Naive thymus-derived CD4-positive, alpha-beta T cell (primary cell): ENCODE data around the gene SPINT3. TPM values are rescaled to one million over a fixed set of nuclear protein-coding genes. Genes with fewer than 3 reads are reported as not detected.

Source experiments
- ATAC-seq: fragments of 150-1000 bp; cut with Tn5 transposase; 2 replicates; pipeline ENCODE4 v1.10.0; 2021; ENCODE audit warnings: mild to moderate bottlenecking, moderate library complexity
- CTCF ChIA-PET: fragments of 350-600 bp; sonication (Branson Sonifier 250); formaldehyde crosslinking; loops from one replicate; lab custom pipeline; 2021; ENCODE audit warnings: antibody characterized with exemption; lab: Charles Lee
- POLR2A ChIA-PET: fragments of 350-600 bp; sonication (Branson Sonifier 250); formaldehyde crosslinking; loops from one replicate; lab custom pipeline; 2021; ENCODE audit warnings: antibody characterized with exemption, inconsistent platforms; lab: Charles Lee
- DNase-seq, 9 donors: peaks; one replicate each; pipeline versions ENCODE4 v3.0.0 to v3.0.0-alpha.2; 2020 to 2022; ENCODE audit warnings: mixed read lengths in 1 of 9
- H3K27ac ChIP-seq: one replicate; pipeline ENCODE4 v1.7.0; 2013; ENCODE audit warnings: mild to moderate bottlenecking, low read depth, low read length, moderate library complexity
- H3K27me3 ChIP-seq, 2 donors: one replicate each; pipeline ENCODE4 v1.7.0; 2013; ENCODE audit warnings: low read length in 2 of 2, mild to moderate bottlenecking in 2 of 2, moderate library complexity in 2 of 2; ENCODE audit not compliant: control insufficient read depth in 2 of 2, insufficient read depth in 2 of 2
- H3K36me3 ChIP-seq, 3 experiments: 1 replicate in 2 of 3; 2 replicates in 1 of 3; pipeline ENCODE4 v1.7.0; 2013; ENCODE audit warnings: low read length in 3 of 3, mild to moderate bottlenecking in 3 of 3, moderate library complexity in 1 of 3; ENCODE audit not compliant: insufficient read depth in 3 of 3, control insufficient read depth in 2 of 3
- H3K4me1 ChIP-seq, 2 donors: one replicate each; pipeline ENCODE4 v1.7.0; 2013; ENCODE audit warnings: low read length in 2 of 2, mild to moderate bottlenecking in 2 of 2, moderate library complexity in 1 of 2; ENCODE audit not compliant: control insufficient read depth in 2 of 2, insufficient read depth in 2 of 2
- H3K4me3 ChIP-seq: 2 replicates; pipeline ENCODE4 v1.7.0; 2013; ENCODE audit warnings: mild to moderate bottlenecking, low read length
- H3K9me3 ChIP-seq, 3 experiments: 1 replicate in 2 of 3; 2 replicates in 1 of 3; pipeline ENCODE4 v1.7.0; 2013; ENCODE audit warnings: low read length in 3 of 3; ENCODE audit not compliant: control insufficient read depth in 2 of 3
- H3K27ac Mint-ChIP-seq, 9 donors: one replicate each; pipeline ENCODE4 v1.8.0; 2020 to 2022; ENCODE audit warnings: mixed read lengths in 9 of 9, mild to moderate bottlenecking in 8 of 9, moderate library complexity in 5 of 9, inconsistent platforms in 2 of 9
- H3K27me3 Mint-ChIP-seq, 5 donors: one replicate each; pipeline ENCODE4 v1.8.0; 2021 to 2022; ENCODE audit warnings: mixed read lengths in 5 of 5, mild to moderate bottlenecking in 1 of 5
- H3K36me3 Mint-ChIP-seq, 5 donors: one replicate each; pipeline ENCODE4 v1.8.0; 2020 to 2022; ENCODE audit warnings: mixed read lengths in 5 of 5, mild to moderate bottlenecking in 3 of 5, inconsistent platforms in 1 of 5
- H3K4me1 Mint-ChIP-seq, 7 donors: one replicate each; pipeline ENCODE4 v1.8.0; 2020 to 2022; ENCODE audit warnings: mixed read lengths in 7 of 7, mild to moderate bottlenecking in 3 of 7, inconsistent platforms in 1 of 7
- H3K4me3 Mint-ChIP-seq, 10 donors: one replicate each; pipeline ENCODE4 v1.8.0; 2020 to 2022; ENCODE audit warnings: mild to moderate bottlenecking in 10 of 10, mixed read lengths in 10 of 10, moderate library complexity in 6 of 10, inconsistent platforms in 2 of 10
- H3K9me3 Mint-ChIP-seq, 11 donors: one replicate each; pipeline ENCODE4 v1.8.0; 2020 to 2022; ENCODE audit warnings: mixed read lengths in 11 of 11, mild to moderate bottlenecking in 4 of 11, inconsistent platforms in 1 of 11, moderate library complexity in 1 of 11
- intact Hi-C, 2 donors: fragments of 100-400 bp; cut with micrococcal nuclease; formaldehyde crosslinking; loops; one replicate each; pipeline ENCODE4 v1.15.1; 2023
- polyA plus RNA-seq, 2 donors: library from polyadenylated mRNA; unstranded; fragments of 300-500 nt; fragmentation: Illumina TruSeq; gene quantifications; one replicate each; pipeline ENCODE4 v1.2.3, GENCODE V29; 2021
- total RNA-seq, 6 experiments: library from RNA in 5 of 6; stranded (reverse) in 5 of 6; gene quantifications; 1 replicate in 5 of 6; 2 replicates in 1 of 6; pipeline ENCODE4 v1.2.3 and lab custom pipeline; 2021 to 2026

Gene SPINT3
- total and polyA plus RNA-seq, 7 experiments from 2014 or later: not detected

DNA sequence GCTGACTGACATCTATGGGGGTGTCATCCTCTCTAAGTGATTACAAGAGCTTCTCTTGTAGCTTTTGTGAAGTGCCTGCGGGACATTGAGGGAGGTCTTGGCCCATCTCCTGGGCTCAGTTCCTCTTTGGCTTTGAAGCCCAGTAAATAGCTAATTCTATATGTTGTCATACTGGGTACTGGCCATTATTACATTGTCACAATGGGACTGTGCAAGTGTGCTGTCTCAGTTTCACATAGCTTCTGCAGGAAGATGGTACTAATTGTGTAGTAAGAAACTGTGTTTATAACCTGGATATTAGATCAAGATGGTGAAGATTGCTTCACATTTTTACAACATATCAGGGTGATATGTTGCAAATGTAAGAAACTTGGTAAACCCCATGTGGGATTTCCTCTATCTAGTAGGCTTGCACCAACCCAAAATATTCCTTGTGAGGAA, 19.9 kb downstream of the SPINT3 start:
- Mint-ChIP-seq H3K9me3 (peaks cover 0 to 2% (median 0%) of the 10 kb centered on the region in 11 donors), H3K27ac (no peak overlapping the region), H3K36me3 (peaks cover 0 to 5% (median 0%) of the 10 kb centered on the region in 5 donors), H3K4me1 (no peaks in the 10 kb centered on the region), H3K4me3 (no peak overlapping the region), H3K27me3 (peaks cover 12 to 39% (median 19%) of the 10 kb centered on the region in 5 donors)
- Histone ChIP-seq H3K36me3 (no peaks in the 10 kb centered on the region), H3K27me3 (no peaks in the 10 kb centered on the region), H3K27ac (no peak overlapping the region), H3K4me3 (no peak overlapping the region), H3K9me3 (no peaks in the 10 kb centered on the region), H3K4me1 (no peaks in the 10 kb centered on the region)
- POLR2A ChIA-PET: no interaction called here
- DNase-seq: no peak
- peak; percentile 67 for ATAC-seq
- intact Hi-C loops: no loop called here
- CTCF ChIA-PET: no interaction called here

DNA sequence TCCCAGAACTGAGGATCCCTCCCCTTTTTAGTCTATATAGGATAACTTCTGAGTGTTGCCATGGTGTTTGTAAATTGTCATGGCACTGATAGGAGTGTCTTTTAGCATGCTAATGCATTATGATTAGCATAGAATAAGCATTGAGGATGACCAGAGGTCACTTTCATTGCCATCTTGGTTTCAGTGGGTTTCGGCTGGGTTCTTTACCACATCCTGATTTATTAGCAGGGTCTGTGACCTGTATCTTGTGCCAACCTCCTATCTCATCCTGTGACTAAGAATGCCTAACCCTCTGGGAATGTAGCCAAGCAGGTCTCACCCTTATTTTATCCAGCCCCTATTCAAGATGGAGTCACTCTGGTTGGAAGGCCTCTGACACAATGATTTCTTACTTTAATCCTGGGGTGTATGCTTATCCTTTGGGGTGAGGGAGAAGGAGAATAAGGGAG, 26.3 kb downstream of the SPINT3 start:
- ATAC-seq (no peak), DNase-seq (no peak)
- Mint-ChIP-seq H3K36me3 (peaks cover 0 to 5% (median 0%) of the 10 kb centered on the region in 5 donors), H3K9me3 (peaks cover 0 to 2% (median 0%) of the 10 kb centered on the region in 11 donors), H3K4me3 (no peak overlapping the region), H3K4me1 (peaks cover 0 to 3% (median 0%) of the 10 kb centered on the region in 7 donors), H3K27me3 (peaks cover 20 to 47% (median 31%) of the 10 kb centered on the region in 5 donors), H3K27ac (no peak overlapping the region)
- no peaks in the 10 kb centered on the region for H3K4me1 ChIP-seq
- no peaks in the 10 kb centered on the region for H3K9me3 ChIP-seq
- H3K36me3 ChIP-seq: no peaks in the 10 kb centered on the region
- intact Hi-C loops: no loop called here
- ChIA-PET POLR2A (no interaction called here), CTCF (no interaction called here)
- H3K27me3 ChIP-seq: no peaks in the 10 kb centered on the region
- H3K4me3 ChIP-seq: no peak overlapping the region
- no peak overlapping the region for H3K27ac ChIP-seq

DNA sequence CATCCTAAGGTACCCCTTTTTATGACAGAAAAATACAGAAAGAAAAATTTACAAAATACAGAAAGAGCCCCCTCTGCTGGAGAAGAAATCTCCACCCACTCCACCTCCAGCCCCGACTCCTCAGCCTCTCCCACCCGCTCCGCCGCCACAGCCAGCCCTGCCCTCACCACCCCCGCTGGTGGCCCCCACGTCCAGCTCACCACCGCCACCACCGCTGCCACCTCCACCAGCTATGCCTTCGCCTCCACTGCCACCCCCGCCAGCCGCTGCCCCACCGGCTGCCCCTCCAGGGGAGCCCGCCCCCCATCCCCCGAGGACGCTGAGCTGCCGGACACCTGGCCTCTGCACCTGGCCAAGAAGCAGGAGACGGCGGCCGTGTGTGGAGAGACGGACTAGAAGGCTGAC, 28.2 kb downstream of the SPINT3 start:
- intact Hi-C loops: no loop called here
- Histone ChIP-seq H3K36me3 (no peaks in the 10 kb centered on the region), H3K27ac (no peak overlapping the region), H3K27me3 (no peaks in the 10 kb centered on the region), H3K4me3 (no peak overlapping the region), H3K4me1 (no peaks in the 10 kb centered on the region), H3K9me3 (no peaks in the 10 kb centered on the region)
- POLR2A ChIA-PET: no interaction called here
- DNase-seq: no peak
- Mint-ChIP-seq H3K4me1 (peaks cover 0 to 3% (median 0%) of the 10 kb centered on the region in 7 donors), H3K27ac (no peak overlapping the region), H3K36me3 (no peaks in the 10 kb centered on the region), H3K9me3 (no peaks in the 10 kb centered on the region), H3K4me3 (no peak overlapping the region), H3K27me3 (peaks cover 26 to 40% (median 33%) of the 10 kb centered on the region in 5 donors)
- ATAC-seq: no peak
- CTCF ChIA-PET: no interaction called here

DNA sequence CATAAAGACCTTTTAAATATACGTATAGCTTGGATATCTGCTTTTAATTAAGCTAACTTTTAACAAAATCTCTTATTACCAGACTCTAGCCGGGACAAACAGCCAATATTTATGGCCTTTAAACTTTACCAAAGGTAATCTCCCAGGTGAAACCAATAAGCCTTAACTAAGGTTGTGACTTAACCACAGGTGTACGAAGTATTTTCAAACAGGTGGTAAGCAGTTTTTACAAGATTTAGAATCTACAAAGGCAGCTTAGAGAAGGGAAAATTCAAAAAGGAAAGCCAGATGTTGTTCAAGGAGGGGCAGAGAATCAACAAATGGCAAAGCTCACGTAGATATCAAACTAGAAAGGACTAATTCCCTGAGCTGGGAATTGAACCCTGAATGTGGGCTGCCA, 30.0 kb downstream of the SPINT3 start:
- H3K27me3 ChIP-seq: no peaks in the 10 kb centered on the region
- CTCF ChIA-PET: interaction anchor here (0.7 kb wide), 1 partner anchor 473 kb away, joined by 3 read pairs; no protein-coding TSS in a partner anchor
- intact Hi-C loops: no loop called here
- no peaks in the 10 kb centered on the region for H3K4me1 ChIP-seq
- ATAC-seq (no peak), DNase-seq (no peak)
- Mint-ChIP-seq H3K4me3 (no peak overlapping the region), H3K9me3 (no peaks in the 10 kb centered on the region), H3K27ac (no peak overlapping the region), H3K27me3 (peaks cover 23 to 45% (median 33%) of the 10 kb centered on the region in 5 donors), H3K36me3 (peaks cover 0 to 3% (median 0%) of the 10 kb centered on the region in 5 donors), H3K4me1 (peaks cover 0 to 5% (median 0%) of the 10 kb centered on the region in 7 donors)
- H3K36me3 ChIP-seq: no peaks in the 10 kb centered on the region
- H3K9me3 ChIP-seq: no peaks in the 10 kb centered on the region
- no peak overlapping the region for H3K27ac ChIP-seq
- POLR2A ChIA-PET: no interaction called here
- no peak overlapping the region for H3K4me3 ChIP-seq

DNA sequence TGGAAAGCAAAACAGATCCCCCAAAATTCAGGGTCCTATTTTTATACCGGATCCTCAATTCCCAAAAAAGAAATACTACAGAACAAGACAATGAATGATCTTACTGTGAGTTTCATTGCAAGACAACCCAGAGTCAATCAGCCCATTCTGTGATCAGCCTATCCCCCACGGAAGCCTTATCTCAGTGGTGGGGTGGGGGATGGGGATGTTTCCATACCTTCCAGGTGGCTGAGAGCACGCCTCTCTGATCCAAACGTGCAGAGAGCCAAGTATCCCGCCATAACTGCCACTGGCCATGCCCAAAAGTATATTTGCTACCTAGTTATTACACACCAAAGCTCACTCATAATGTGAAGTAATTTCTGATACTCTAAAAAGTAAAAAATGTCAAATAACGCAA, 30.7 kb downstream of the SPINT3 start:
- no peak for DNase-seq
- CTCF ChIA-PET: interaction anchor here (0.6 to 0.9 kb wide), 2 partner anchors 122 to 141 kb away, joined by 3 to 5 read pairs; no protein-coding TSS in a partner anchor
- peaks cover 29 to 44% (median 33%) of the 10 kb centered on the region in 5 donors for H3K27me3 Mint-ChIP-seq

DNA sequence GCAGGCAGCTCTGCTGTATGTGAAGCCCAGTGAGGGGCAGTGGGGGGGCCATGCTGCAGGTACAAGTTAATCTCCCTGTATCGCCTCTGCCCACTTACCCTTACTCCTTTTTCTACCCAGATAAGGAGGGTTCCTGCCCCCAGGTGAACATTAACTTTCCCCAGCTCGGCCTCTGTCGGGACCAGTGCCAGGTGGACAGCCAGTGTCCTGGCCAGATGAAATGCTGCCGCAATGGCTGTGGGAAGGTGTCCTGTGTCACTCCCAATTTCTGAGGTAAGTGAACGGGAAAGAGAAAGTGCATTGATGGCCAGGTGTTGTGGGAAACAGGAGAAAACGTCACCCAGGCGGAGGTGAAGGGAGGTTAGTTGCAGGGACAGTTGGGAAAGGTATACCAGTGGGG, 35.6 kb downstream of the SPINT3 start:
- H3K36me3 ChIP-seq: no peaks in the 10 kb centered on the region
- ATAC-seq (no peak), DNase-seq (no peak)
- H3K27me3 Mint-ChIP-seq: peaks cover 22 to 31% (median 28%) of the 10 kb centered on the region in 5 donors
- H3K4me1 ChIP-seq: no peaks in the 10 kb centered on the region
- H3K4me3 Mint-ChIP-seq: no peak overlapping the region
- no peaks in the 10 kb centered on the region for H3K27me3 ChIP-seq
- no peak overlapping the region for H3K27ac Mint-ChIP-seq
- no peak overlapping the region for H3K4me3 ChIP-seq
- H3K9me3 Mint-ChIP-seq: peaks cover 0 to 9% (median 0%) of the 10 kb centered on the region in 11 donors
- no peaks in the 10 kb centered on the region for H3K9me3 ChIP-seq
- no peak overlapping the region for H3K27ac ChIP-seq
- peaks cover 0 to 5% (median 3%) of the 10 kb centered on the region in 5 donors for H3K36me3 Mint-ChIP-seq
- intact Hi-C loops: no loop called here
- POLR2A ChIA-PET: interaction anchor here (1.0 kb wide), 1 partner anchor 117 kb away, joined by 3 read pairs; no protein-coding TSS in a partner anchor
- CTCF ChIA-PET: no interaction called here
- H3K4me1 Mint-ChIP-seq: peaks cover 0 to 1% (median 0%) of the 10 kb centered on the region in 7 donors

More for the DNA sequence above, 30.7 kb downstream of the SPINT3 start:
- Mint-ChIP-seq H3K36me3 (peaks cover 0 to 3% (median 0%) of the 10 kb centered on the region in 5 donors), H3K27ac (no peak overlapping the region), H3K4me3 (no peak overlapping the region), H3K9me3 (no peaks in the 10 kb centered on the region), H3K4me1 (peaks cover 0 to 5% (median 0%) of the 10 kb centered on the region in 7 donors)
- H3K4me3 ChIP-seq: no peak overlapping the region
- intact Hi-C loops: no loop called here
- no peaks in the 10 kb centered on the region for H3K9me3 ChIP-seq
- no peaks in the 10 kb centered on the region for H3K4me1 ChIP-seq
- no peaks in the 10 kb centered on the region for H3K36me3 ChIP-seq
- POLR2A ChIA-PET: no interaction called here
- no peaks in the 10 kb centered on the region for H3K27me3 ChIP-seq
- H3K27ac ChIP-seq: no peak overlapping the region
- ATAC-seq: no peak
